K562 treated with DMSO at 1 percent for 12 hours (cell line): ENCODE measurements around the gene CNKSR1. TPM values are rescaled to one million over a fixed set of nuclear protein-coding genes. Genes with fewer than 3 reads are reported as not detected.

ENCODE experiments used
- total RNA-seq: library from RNA; unstranded; fragments of 300-600 nt; gene quantifications from 2 replicates; pipeline ENCODE4 v1.2.3, GENCODE V29; 2022; ENCODE audit not compliant: insufficient read depth

CNKSR1 gene
- total RNA-seq, result 0.62 and 0.64 TPM in 2 replicates

GRCh38 chr1:26177182-26177684 lies at the start of gene CNKSR1:
TSS of gene CNKSR1 (plus strand) at chr1:26177491. CDS start at chr1:26177548, 57 bp downstream.

GRCh38 chr1:26158908-26159742 lies 18.2 kb upstream of the CNKSR1 start, which contains the start of gene FAM110D:
TSS of gene FAM110D (plus strand) at chr1:26159079. CDS start at chr1:26161292, 2,213 bp downstream.

GRCh38 chr1:26168410-26169197 lies 8.7 kb upstream of the CNKSR1 start, which contains the start of gene C1orf232:
TSS of gene C1orf232 (minus strand) at chr1:26168963. CDS start at chr1:26168499, 464 bp downstream.

GRCh38 chr1:26169669-26170471 lies 7.4 kb upstream of the CNKSR1 start, which contains the start of gene ZNF593:
TSS of gene ZNF593 (plus strand) at chr1:26169908. CDS start at chr1:26169984, 76 bp downstream.

GRCh38 chr1:26171084-26172072 lies 5.9 kb upstream of the CNKSR1 start, which contains the start of gene ZNF593OS:
TSS of gene ZNF593OS (minus strand) at chr1:26171832. CDS start at chr1:26171661, 171 bp downstream.

GRCh38 chr1:26190373-26190987 lies 13.2 kb downstream of the CNKSR1 start, which contains the start of gene CATSPER4:
TSS of gene CATSPER4 (plus strand) at chr1:26190602. CDS start at chr1:26190628, 26 bp downstream.

GRCh38 chr1:26233903-26234643 lies 56.8 kb downstream of the CNKSR1 start, which contains the start of gene CEP85:
TSS of gene CEP85 (plus strand) at chr1:26234200. CDS start at chr1:26239784, 5,584 bp downstream.

Other genes starting within 250 kb of the CNKSR1 start
- 5.4 and 8.6 TPM in 2 replicates for gene PAFAH2, start 179.4 kb upstream of the CNKSR1 start, total RNA-seq
- gene EXTL1, start 155.7 kb upstream of the CNKSR1 start, total RNA-seq, result 0.38 TPM in 1 of 2 replicates, not detected in the other
- not detected in 2 replicates for gene SLC30A2, start 131.4 kb upstream of the CNKSR1 start, total RNA-seq
- gene TRIM63, start 109.9 kb upstream of the CNKSR1 start, total RNA-seq, result 0.37 TPM in 1 of 2 replicates, not detected in the other
- gene PDIK1L, start 65.7 kb upstream of the CNKSR1 start, total RNA-seq, result 4.8 and 16.2 TPM in 2 replicates
- 0.47 and 0.70 TPM in 2 replicates for gene FAM110D, start 18.4 kb upstream of the CNKSR1 start, total RNA-seq
- not detected in 2 replicates for gene C1orf232, start 8.5 kb upstream of the CNKSR1 start, total RNA-seq
- 71.2 and 131 TPM in 2 replicates for gene ZNF593, start 7.6 kb upstream of the CNKSR1 start, total RNA-seq
- gene ZNF593OS, start 5.7 kb upstream of the CNKSR1 start, total RNA-seq, result 4.6 TPM in 1 of 2 replicates, not detected in the other
- not detected in 2 replicates for gene CATSPER4, start 13.1 kb downstream of the CNKSR1 start, total RNA-seq
- gene CEP85, start 56.7 kb downstream of the CNKSR1 start, total RNA-seq, result 37.8 and 85.8 TPM in 2 replicates
- 70.9 and 79.9 TPM in 2 replicates for gene SH3BGRL3, start 102.6 kb downstream of the CNKSR1 start, total RNA-seq
- 15.6 and 18.2 TPM in 2 replicates for gene UBXN11, start 129.1 kb downstream of the CNKSR1 start, total RNA-seq
- 57.7 and 74.8 TPM in 2 replicates for gene CD52, start 140.5 kb downstream of the CNKSR1 start, total RNA-seq
- gene CRYBG2, start 176.6 kb downstream of the CNKSR1 start, total RNA-seq, result 2.4 and 7.7 TPM in 2 replicates
- not detected in 2 replicates for gene ZNF683, start 195.3 kb downstream of the CNKSR1 start, total RNA-seq
- gene LIN28A, start 233.3 kb downstream of the CNKSR1 start, total RNA-seq, result not detected in 2 replicates